Choroid plexus epithelial cell (primary cell): ENCODE measurements around the gene DLST.

ENCODE experiments used
- DNase-seq: peaks from one replicate; pipeline ENCODE4 v3.0.0-alpha.2; 2010; ENCODE audit warnings: low read depth
- H3K4me3 ChIP-seq: 2 replicates; pipeline ENCODE4 v1.5.1; 2011; ENCODE audit warnings: low read depth, mild to moderate bottlenecking, control low read depth, low read length, moderate library complexity
- TF ChIP-seq, protein P1 (sequence below): conservative IDR thresholded peaks from 2 replicates; pipeline ENCODE4 v1.5.1; 2011; ENCODE audit warnings: low read depth, mild to moderate bottlenecking, control low read depth, inconsistent platforms, low read length, moderate library complexity

The DLST gene

DNA sequence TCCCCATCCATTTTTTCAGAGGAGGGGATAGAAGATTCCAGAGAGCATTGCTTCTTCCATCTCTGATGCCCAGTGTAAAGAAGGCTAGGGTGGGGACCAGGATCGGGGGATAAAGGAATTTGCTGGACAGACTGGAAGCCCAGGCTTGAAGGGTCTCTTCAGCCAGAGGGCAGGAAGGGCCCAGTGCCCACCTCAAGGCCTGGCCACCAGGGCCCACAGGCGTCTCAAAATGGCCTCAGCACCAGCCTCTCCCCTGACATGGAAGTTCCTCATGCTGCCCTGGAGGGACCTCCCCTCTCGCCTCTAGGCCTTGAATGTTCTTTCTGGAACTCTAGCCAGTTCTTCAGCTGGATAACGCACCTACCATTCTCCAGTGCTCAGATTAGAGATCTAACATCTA is 38.6 kb downstream of the DLST start:
- no peak overlapping the region for H3K4me3 ChIP-seq
- no peak for DNase-seq
- TF ChIP-seq, protein P1, sequence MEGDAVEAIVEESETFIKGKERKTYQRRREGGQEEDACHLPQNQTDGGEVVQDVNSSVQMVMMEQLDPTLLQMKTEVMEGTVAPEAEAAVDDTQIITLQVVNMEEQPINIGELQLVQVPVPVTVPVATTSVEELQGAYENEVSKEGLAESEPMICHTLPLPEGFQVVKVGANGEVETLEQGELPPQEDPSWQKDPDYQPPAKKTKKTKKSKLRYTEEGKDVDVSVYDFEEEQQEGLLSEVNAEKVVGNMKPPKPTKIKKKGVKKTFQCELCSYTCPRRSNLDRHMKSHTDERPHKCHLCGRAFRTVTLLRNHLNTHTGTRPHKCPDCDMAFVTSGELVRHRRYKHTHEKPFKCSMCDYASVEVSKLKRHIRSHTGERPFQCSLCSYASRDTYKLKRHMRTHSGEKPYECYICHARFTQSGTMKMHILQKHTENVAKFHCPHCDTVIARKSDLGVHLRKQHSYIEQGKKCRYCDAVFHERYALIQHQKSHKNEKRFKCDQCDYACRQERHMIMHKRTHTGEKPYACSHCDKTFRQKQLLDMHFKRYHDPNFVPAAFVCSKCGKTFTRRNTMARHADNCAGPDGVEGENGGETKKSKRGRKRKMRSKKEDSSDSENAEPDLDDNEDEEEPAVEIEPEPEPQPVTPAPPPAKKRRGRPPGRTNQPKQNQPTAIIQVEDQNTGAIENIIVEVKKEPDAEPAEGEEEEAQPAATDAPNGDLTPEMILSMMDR = no peak

DNA sequence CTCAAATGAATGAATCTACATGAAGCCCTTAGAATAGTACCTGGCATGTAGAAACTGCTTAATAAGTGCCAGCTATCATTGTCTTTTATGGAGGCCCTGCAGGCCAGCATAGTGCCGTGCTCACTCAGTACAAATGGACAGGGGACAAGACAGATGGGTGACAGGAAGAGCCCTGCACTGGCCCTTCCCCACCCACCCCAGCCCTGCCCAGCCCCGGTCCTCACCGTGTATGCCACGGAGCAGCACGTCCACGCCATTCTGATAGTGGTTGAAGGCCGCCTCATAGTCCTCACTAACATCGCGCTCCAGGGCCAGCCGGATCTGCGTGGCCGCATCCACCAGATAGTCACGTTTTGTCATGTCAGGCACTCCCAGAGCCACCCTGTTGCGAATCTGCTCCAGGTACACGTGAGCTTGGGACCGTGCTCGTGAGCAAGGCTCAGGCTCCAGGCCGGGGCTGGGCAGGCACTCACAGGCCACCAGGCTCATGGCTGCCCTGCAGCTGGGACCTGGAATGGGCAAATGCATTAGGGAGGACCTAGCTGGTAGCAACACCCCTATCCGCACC is 39.4 kb downstream of the DLST start:
- TF ChIP-seq, protein P1 = no peak
- no peak overlapping the region for H3K4me3 ChIP-seq
- DNase-seq = no peak

DNA sequence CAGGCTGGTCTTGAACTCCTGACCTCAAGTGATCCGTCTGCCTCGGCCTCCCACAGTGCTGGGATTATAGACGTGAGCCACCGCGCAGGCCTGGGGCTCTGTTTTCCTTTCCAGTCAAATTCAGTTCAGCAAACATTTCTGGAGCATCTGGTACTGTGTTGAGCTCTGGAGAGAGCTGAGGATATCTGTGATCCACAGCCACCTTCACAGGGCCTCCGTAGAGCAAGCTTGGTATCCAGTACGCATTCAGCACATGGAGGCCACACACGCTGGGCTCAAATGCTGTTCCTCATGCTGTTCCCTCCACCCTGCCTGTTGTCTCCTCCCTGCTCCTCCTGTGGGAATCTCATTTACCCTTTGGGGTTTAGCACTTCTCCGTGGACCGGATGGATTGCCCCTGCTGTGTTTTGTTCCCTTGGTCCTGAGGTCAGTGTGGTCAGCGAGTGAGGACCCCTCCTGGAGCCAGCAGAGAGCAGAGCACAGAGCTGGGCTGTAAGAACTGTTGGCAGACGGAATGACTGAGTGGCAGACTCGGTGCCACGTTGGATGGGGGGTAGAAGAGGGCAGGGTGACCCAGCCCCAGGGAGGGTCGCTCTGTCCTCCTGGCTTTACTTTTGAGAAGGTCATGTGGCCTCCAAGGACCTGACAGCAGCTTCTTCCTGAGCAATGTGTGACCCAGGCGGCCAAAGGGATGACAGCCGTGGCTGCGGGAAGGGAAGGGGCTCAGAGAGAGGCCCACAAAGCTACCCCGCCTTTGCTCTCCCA is 40.5 kb downstream of the DLST start:
- no peak overlapping the region for H3K4me3 ChIP-seq
- TF ChIP-seq, protein P1 = no peak
- no peak for DNase-seq

DNA sequence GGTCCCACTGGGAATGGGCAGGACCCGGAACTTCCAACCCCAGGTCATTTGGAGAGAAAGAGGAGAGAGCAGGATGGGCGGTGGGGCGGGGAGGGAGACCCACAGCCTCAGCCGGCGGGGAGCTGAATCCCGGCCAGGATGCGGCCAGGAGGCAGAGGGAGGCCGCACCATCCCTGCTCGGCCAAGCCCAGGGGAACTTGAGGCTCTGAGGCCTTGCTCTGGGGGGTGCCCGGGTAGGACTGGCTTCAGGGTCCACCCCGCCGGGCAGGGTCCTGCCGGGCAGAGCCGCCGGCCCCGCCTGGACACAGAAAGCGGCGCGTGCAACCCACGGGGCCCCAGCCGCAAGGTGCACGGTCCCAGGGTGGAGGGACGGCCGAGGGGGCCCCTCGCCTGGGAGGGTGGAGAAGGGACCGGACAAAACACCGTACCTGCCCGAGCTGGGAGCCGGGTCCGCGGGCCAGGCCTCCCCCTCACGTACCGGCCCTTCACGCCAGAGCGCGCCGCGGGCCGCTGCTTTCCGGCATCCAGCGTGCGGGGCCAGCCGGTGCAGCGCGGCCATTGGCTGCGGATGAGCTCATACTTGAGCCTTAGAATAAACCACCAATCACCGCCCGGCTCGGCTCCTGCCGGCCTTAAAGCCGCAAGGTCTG is 41.2 kb downstream of the DLST start, which contains the start of gene RPS6KL1:
Gene RPS6KL1, minus strand, starts transcription at position 509 of the 650 bp plus-strand sequence. CDS start 1,719 bp downstream, outside the sequence.
- DNase-seq = peak; percentile 82
- H3K4me3 ChIP-seq = peak within 1 kb of the TSS; percentile 65
- TF ChIP-seq, protein P1 = no peak

DNA sequence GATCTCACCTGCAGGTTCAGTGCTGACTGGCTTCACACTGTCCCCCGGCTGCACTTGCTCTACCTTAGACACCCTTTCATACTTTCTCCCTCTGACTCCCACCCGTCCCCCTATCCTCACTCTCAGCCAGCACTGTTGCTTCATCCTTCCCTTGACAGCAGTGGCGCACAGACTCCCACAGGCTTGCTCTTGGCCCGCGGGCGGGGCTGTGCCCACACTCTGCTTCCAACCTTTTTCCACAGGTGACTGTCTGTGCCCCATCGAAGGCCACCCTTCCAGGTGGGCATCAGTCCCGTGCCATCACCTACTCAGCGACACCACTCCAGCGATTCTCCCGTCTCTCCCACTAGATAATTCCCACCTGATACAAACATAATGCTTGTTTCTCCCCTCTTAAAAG is 42.3 kb downstream of the DLST start:
- TF ChIP-seq, protein P1 = no peak
- H3K4me3 ChIP-seq = no peak overlapping the region
- DNase-seq = no peak

DNA sequence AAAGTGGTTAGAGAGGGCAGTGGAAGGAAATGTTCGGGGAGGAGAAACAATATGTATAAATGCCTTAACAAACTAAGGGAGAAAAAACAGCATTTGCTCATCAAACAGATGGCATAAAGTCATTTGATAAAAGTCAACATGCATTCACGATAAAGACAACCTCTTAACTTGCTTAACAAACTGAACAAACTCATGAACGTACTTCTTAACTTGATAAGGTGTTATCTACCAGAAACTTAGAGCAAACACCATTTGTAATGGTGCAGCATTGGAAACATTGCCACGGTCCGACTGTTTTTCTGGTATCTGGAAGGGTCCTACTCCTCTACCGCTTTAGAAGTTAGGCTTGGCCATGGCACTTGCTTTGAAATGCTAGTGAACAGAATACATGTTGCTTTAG is 45.5 kb downstream of the DLST start:
- DNase-seq = no peak
- no peak overlapping the region for H3K4me3 ChIP-seq
- TF ChIP-seq, protein P1 = no peak
